ENCODE measurements around the gene ADH5. TPM values are rescaled to one million over a fixed set of nuclear protein-coding genes. Genes with fewer than 3 reads are reported as not detected.

The ADH5 gene
- total and polyA plus RNA-seq, 4 donors: 219 to 268 (median 231) TPM

DNA sequence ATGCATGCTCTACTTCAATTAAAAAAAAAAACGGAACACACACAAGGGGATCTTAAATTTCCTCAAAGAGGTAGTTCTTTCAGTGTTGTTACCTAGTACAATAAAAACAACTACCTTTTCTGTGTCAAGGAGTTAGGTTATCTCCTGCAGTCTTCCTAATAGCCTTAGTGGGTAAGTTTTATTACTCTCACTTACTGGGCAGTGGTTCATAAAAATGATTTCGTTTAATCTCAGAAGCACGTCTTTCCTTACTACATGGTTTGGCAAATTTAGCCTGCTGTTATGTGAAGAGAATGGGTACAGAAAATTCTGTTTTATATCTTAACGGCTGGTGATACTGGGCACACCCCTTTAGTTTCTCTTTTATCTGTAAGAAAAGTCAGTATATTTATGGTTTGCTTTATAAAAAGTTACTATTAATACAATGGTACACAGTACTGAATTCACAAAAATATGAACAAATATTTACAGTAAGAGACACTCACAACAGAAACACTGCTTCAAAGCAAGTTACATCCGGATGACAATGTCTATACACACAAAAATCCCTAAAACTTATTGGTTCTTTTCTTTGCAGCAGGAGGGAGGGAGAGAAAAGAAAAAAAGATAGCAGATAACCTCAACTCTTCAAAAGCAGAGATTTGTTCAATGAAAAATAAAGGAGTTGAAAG is 8.8 kb downstream of the ADH5 start:
- Histone ChIP-seq H3K36me3 (ENCODE audit: control insufficient read depth in 1 of 2, insufficient read depth in 2 of 2, low read length in 1 of 2) (peaks cover 0 to 14% of the 10 kb centered on the region in 2 donors), H3K27me3 (ENCODE audit: control insufficient read depth in 1 of 2, insufficient read depth in 2 of 2, low read length in 1 of 2) (no peaks in the 10 kb centered on the region), H3K27ac (ENCODE audit: low read depth in 1 of 2, low read length in 2 of 2) (no peak overlapping the region), H3K9me3 (ENCODE audit: control insufficient read depth, low read length) (no peaks in the 10 kb centered on the region), H3K4me3 (ENCODE audit: low read length in 2 of 2) (no peak overlapping the region), H3K4me1 (ENCODE audit: control insufficient read depth in 1 of 2, insufficient read depth in 2 of 2, low read length in 2 of 2) (peaks cover 0 to 2% of the 10 kb centered on the region in 2 donors)
- intact Hi-C loops (cut with DNase I): loop anchor here in 1 of 2 donors (10.0 kb wide), 3 partner anchors 125 to 815 kb away; partner anchors contain the start of gene RAP1GDS1
- 64 to 73% methylated on average over 5 of the region's 5 CpGs for WGBS, 2 donors
- no peak for DNase-seq
- no peak for ATAC-seq (ENCODE audit: low FRiP score)

- Histone ChIP-seq H3K4me1 (ENCODE audit: control insufficient read depth in 1 of 2, insufficient read depth in 2 of 2, low read length in 2 of 2) (peaks cover 0 to 2% of the 10 kb centered on the region in 2 donors), H3K9me3 (ENCODE audit: control insufficient read depth, low read length) (no peaks in the 10 kb centered on the region), H3K27ac (ENCODE audit: low read depth in 1 of 2, low read length in 2 of 2) (no peak overlapping the region), H3K27me3 (ENCODE audit: control insufficient read depth in 1 of 2, insufficient read depth in 2 of 2, low read length in 1 of 2) (no peaks in the 10 kb centered on the region), H3K36me3 (ENCODE audit: control insufficient read depth in 1 of 2, insufficient read depth in 2 of 2, low read length in 1 of 2) (peaks cover 3 to 14% of the 10 kb centered on the region in 2 donors), H3K4me3 (ENCODE audit: low read length in 2 of 2) (no peak overlapping the region)
- intact Hi-C loops (cut with DNase I): loop anchor here in 1 of 2 donors (10.0 kb wide), 1 partner anchor 814 kb away; the partner anchor contains the start of gene RAP1GDS1
- 73 to 76% methylated on average over 5 of the region's 5 CpGs for WGBS, 2 donors
- ATAC-seq (ENCODE audit: low FRiP score) (no peak), DNase-seq (no peak)
Observed at GRCh38 chr4:99078931-99079624, 9.5 kb downstream of the ADH5 start.

- H3K4me3 ChIP-seq (ENCODE audit: low read length in 2 of 2): no peak overlapping the region
- H3K27ac ChIP-seq (ENCODE audit: low read depth in 1 of 2, low read length in 2 of 2): no peak overlapping the region
- H3K4me1 ChIP-seq (ENCODE audit: control insufficient read depth in 1 of 2, insufficient read depth in 2 of 2, low read length in 2 of 2): peaks cover 0 to 2% of the 10 kb centered on the region in 2 donors
- peaks cover 7 to 14% of the 10 kb centered on the region in 2 donors for H3K36me3 ChIP-seq (ENCODE audit: control insufficient read depth in 1 of 2, insufficient read depth in 2 of 2, low read length in 1 of 2)
- DNase-seq: no peak
- H3K27me3 ChIP-seq (ENCODE audit: control insufficient read depth in 1 of 2, insufficient read depth in 2 of 2, low read length in 1 of 2): no peaks in the 10 kb centered on the region
- no peak for ATAC-seq (ENCODE audit: low FRiP score)
- H3K9me3 ChIP-seq (ENCODE audit: control insufficient read depth, low read length): no peaks in the 10 kb centered on the region
- 75 to 82% methylated on average over 5 of the region's 5 CpGs for WGBS, 2 donors
- intact Hi-C loops (cut with DNase I): loop anchor here in 1 of 2 donors (10.0 kb wide), 1 partner anchor 814 kb away; the partner anchor contains the start of gene RAP1GDS1
Observed at GRCh38 chr4:99078336-99078735, 10.3 kb downstream of the ADH5 start.

GRCh38 chr4:99077177-99077576 is 11.4 kb downstream of the ADH5 start:
- Histone ChIP-seq H3K4me3 (ENCODE audit: low read length in 2 of 2) (no peak overlapping the region), H3K36me3 (ENCODE audit: control insufficient read depth in 1 of 2, insufficient read depth in 2 of 2, low read length in 1 of 2) (peaks cover 7 to 12% of the 10 kb centered on the region in 2 donors), H3K27me3 (ENCODE audit: control insufficient read depth in 1 of 2, insufficient read depth in 2 of 2, low read length in 1 of 2) (no peaks in the 10 kb centered on the region), H3K27ac (ENCODE audit: low read depth in 1 of 2, low read length in 2 of 2) (no peak overlapping the region), H3K9me3 (ENCODE audit: control insufficient read depth, low read length) (no peaks in the 10 kb centered on the region), H3K4me1 (ENCODE audit: control insufficient read depth in 1 of 2, insufficient read depth in 2 of 2, low read length in 2 of 2) (no peaks in the 10 kb centered on the region)
- DNase-seq: no peak
- WGBS, 2 donors: 79 to 81% methylated on average over 4 of the region's 4 CpGs
- ATAC-seq (ENCODE audit: low FRiP score): no peak
- intact Hi-C loops (cut with DNase I): loop anchor here in 1 of 2 donors (10.0 kb wide), 1 partner anchor 812 kb away; the partner anchor contains the start of gene RAP1GDS1

GRCh38 chr4:99076292-99076976 is 12.2 kb downstream of the ADH5 start:
- peaks cover 7 to 12% of the 10 kb centered on the region in 2 donors for H3K36me3 ChIP-seq (ENCODE audit: control insufficient read depth in 1 of 2, insufficient read depth in 2 of 2, low read length in 1 of 2)
- H3K27ac ChIP-seq (ENCODE audit: low read depth in 1 of 2, low read length in 2 of 2): no peak overlapping the region

DNA sequence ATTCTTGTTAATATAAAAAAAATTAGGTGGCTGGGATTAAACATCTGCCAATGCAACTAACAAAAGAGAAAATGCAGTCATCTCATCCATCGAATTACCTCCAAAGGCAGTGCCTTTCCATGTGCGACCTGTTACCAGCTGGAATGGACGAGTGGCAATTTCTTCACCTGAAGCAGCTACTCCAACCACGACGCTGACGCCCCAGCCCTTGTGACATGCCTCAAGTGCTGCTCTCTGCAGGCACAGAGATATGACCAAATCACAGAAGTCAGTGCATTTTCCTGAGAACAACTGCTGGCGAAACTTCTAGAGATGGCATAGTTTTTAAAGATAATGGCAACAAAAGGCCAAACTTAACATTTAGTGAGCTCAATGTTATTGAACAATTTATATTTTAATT is 13.8 kb downstream of the ADH5 start:
- DNase-seq (no peak), ATAC-seq (ENCODE audit: low FRiP score) (no peak)
- Histone ChIP-seq H3K4me3 (ENCODE audit: low read length in 2 of 2) (no peak overlapping the region), H3K9me3 (ENCODE audit: control insufficient read depth, low read length) (no peaks in the 10 kb centered on the region), H3K36me3 (ENCODE audit: control insufficient read depth in 1 of 2, insufficient read depth in 2 of 2, low read length in 1 of 2) (peaks cover 7 to 10% of the 10 kb centered on the region in 2 donors), H3K4me1 (ENCODE audit: control insufficient read depth in 1 of 2, insufficient read depth in 2 of 2, low read length in 2 of 2) (no peaks in the 10 kb centered on the region), H3K27ac (ENCODE audit: low read depth in 1 of 2, low read length in 2 of 2) (no peak overlapping the region), H3K27me3 (ENCODE audit: control insufficient read depth in 1 of 2, insufficient read depth in 2 of 2, low read length in 1 of 2) (no peaks in the 10 kb centered on the region)
- intact Hi-C loops (cut with DNase I): loop anchor here in 1 of 2 donors (10.0 kb wide), 1 partner anchor 810 kb away; the partner anchor contains the start of gene RAP1GDS1
- 93 to 95% methylated on average over 7 of the region's 7 CpGs for WGBS, 2 donors

More at GRCh38 chr4:99076292-99076976, 12.2 kb downstream of the ADH5 start:
- DNase-seq (no peak), ATAC-seq (ENCODE audit: low FRiP score) (no peak)
- Histone ChIP-seq H3K4me1 (ENCODE audit: control insufficient read depth in 1 of 2, insufficient read depth in 2 of 2, low read length in 2 of 2) (no peaks in the 10 kb centered on the region), H3K4me3 (ENCODE audit: low read length in 2 of 2) (no peak overlapping the region), H3K9me3 (ENCODE audit: control insufficient read depth, low read length) (no peaks in the 10 kb centered on the region), H3K27me3 (ENCODE audit: control insufficient read depth in 1 of 2, insufficient read depth in 2 of 2, low read length in 1 of 2) (no peaks in the 10 kb centered on the region)
- intact Hi-C loops (cut with DNase I): loop anchor here in 1 of 2 donors (10.0 kb wide), 1 partner anchor 812 kb away; the partner anchor contains the start of gene RAP1GDS1
- 89 to 91% methylated on average over 5 of the region's 5 CpGs for WGBS, 2 donors

DNA sequence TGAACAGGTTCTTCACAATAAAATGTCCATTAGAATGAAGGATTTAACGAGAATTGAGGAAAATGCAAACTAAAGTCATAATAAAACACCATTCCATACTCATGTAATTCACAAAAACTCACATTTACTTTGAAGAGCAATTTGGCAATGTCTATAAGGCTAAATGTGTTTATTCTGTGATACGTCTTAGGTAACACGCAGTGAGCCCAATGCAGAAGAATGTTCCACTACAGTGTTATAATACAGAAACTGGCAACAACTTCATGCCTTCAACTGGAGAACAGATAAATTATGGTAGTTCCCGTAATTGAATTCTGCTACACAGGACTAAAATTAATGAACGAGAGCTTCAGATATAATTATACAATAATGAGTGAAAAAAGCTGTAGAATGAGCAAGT is 17.4 kb downstream of the ADH5 start:
- 60 to 63% methylated on average over 5 of the region's 5 CpGs for WGBS, 2 donors

DNA sequence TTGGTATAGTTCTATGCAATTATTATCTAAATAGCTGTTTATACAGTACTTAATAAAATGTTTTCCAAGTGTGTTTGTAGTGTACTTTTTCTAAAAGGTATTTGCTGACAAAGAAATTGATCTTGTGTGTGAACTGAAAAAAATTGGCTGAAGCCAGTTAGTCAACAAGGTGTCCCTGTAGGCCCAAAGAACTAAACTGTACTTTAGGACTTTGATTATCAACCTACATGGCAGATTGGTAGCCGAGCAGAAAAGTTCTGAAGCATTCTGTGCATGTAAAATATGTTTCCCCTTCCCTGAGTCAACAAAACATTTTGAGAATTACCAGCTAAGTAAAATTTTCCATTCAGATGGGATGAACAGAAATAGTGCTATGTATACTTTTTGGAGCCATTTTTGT is 21.0 kb downstream of the ADH5 start:
- intact Hi-C loops (cut with DNase I): no loop called here
- Histone ChIP-seq H3K4me3 (ENCODE audit: low read length in 2 of 2) (no peak overlapping the region), H3K4me1 (ENCODE audit: control insufficient read depth in 1 of 2, insufficient read depth in 2 of 2, low read length in 2 of 2) (peaks cover 0 to 2% of the 10 kb centered on the region in 2 donors), H3K27ac (ENCODE audit: low read depth in 1 of 2, low read length in 2 of 2) (no peak overlapping the region), H3K9me3 (ENCODE audit: control insufficient read depth, low read length) (no peaks in the 10 kb centered on the region), H3K27me3 (ENCODE audit: control insufficient read depth in 1 of 2, insufficient read depth in 2 of 2, low read length in 1 of 2) (no peaks in the 10 kb centered on the region), H3K36me3 (ENCODE audit: control insufficient read depth in 1 of 2, insufficient read depth in 2 of 2, low read length in 1 of 2) (peaks cover 3 to 4% of the 10 kb centered on the region in 2 donors)
- ATAC-seq (ENCODE audit: low FRiP score): no peak
- 16 to 17% methylated on average over 1 of the region's 1 CpG for WGBS, 2 donors
- DNase-seq: no peak

More for the DNA sequence above, 17.4 kb downstream of the ADH5 start:
- Histone ChIP-seq H3K4me1 (ENCODE audit: control insufficient read depth in 1 of 2, insufficient read depth in 2 of 2, low read length in 2 of 2) (peaks cover 0 to 2% of the 10 kb centered on the region in 2 donors), H3K9me3 (ENCODE audit: control insufficient read depth, low read length) (no peaks in the 10 kb centered on the region), H3K27ac (ENCODE audit: low read depth in 1 of 2, low read length in 2 of 2) (no peak overlapping the region), H3K27me3 (ENCODE audit: control insufficient read depth in 1 of 2, insufficient read depth in 2 of 2, low read length in 1 of 2) (no peaks in the 10 kb centered on the region), H3K4me3 (ENCODE audit: low read length in 2 of 2) (no peak overlapping the region), H3K36me3 (ENCODE audit: control insufficient read depth in 1 of 2, insufficient read depth in 2 of 2, low read length in 1 of 2) (peaks cover 4 to 9% of the 10 kb centered on the region in 2 donors)
- ATAC-seq (ENCODE audit: low FRiP score) (no peak), DNase-seq (no peak)
- intact Hi-C loops (cut with DNase I): loop anchor here in 1 of 2 donors (10.0 kb wide), 1 partner anchor 806 kb away; the partner anchor contains the start of gene RAP1GDS1

Measured in aorta (tissue), 5 donors.